Renal cortex interstitium (tissue), 11 donors: Measurements from ENCODE around the gene MCM3AP. TPM values are rescaled to one million over a fixed set of nuclear protein-coding genes. Genes with fewer than 3 reads are reported as not detected.
A peak's percentile ranks its signal among the peaks of the same experiment; 100 is the strongest.

Source experiments
- DNase-seq, 11 donors: peaks; one replicate each; pipeline ENCODE4 v3.0.0-alpha.2; 2013; ENCODE audit warnings: low read depth in 9 of 11, low spot score in 4 of 11; ENCODE audit errors: extremely low read depth in 1 of 11
- polyA plus RNA-seq, 3 donors: library from polyadenylated mRNA; unstranded; fragments of 120-200 nt; gene quantifications; one replicate each; pipeline ENCODE4 v1.2.1, GENCODE V29; 2013; ENCODE audit not compliant: insufficient read length in 3 of 3

Gene MCM3AP
- polyA plus RNA-seq, 3 donors, result 85.2 to 99.7 (median 88.7) TPM

DNA sequence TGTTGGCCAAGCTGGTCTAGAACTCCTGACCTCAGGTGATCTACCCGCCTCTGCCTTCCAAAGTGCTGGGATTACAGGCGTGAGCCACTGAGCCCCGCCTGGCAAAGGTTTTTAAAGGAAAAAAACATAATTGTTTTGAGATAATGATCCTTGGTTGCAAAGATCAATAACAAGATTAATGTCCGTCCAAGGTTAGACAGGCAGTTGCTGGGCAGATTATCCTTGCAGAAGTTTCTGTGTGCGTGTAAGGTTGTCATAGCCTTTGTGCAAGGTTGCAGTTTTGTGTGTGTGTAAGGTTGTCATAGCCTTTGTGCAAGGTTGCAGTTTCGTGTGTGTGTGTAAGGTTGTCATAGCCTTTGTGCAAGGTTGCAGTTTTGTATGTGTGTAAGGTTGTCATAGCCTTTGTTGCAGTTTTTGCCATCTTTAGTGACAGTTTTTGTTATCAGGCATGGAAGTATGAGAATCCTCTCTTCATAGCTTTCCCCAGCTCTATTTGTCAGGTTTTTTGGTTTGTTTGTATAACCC lies 4.3 kb upstream of the MCM3AP start:
- DNase-seq, result no peak

DNA sequence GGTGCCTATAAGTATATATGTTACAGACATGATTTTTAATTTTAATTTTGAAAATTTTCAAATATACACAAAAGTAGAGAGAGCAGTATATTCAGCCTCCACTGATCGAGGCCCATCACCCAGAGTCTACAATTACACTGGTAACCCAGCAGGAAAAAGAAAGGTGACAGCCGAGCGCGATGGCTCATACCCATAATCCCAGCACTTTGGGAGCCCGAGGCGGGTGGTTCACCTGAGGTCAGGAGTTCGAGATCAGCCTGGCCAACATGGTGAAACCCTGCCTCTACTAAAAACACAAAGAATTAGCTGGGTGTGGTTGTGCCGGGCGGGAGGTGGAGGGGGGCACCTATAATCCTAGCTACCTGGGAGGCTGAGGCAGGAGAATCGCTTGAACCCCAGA lies 2.1 kb upstream of the MCM3AP start:
- DNase-seq, result no peak

DNA sequence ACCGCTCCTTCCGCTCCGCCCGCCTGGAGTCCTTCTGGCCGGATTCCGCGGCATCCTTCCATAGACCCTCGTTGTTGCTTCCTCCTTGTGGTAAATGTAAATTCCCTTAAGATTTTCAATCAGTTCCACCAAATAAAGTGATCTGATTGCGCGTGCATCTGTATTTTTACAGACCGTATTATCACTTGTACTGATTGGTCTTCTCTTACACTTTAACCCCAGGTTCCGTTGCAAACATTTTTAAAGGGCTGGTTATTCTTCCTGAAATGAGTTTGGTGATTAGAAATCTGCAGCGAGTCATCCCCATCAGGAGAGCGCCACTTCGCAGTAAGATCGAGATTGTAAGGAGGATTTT lies 1.2 kb upstream of the MCM3AP start:
- DNase-seq, result peak in 3 of 11 donors; percentile 59 to 78 (median 72)

GRCh38 chr21:46285761-46286647 lies 593 bp upstream of the MCM3AP start, which contains the start of gene YBEY:
Gene YBEY, plus strand, starts transcription at chr21:46286342. Its CDS starts 572 bp downstream, at chr21:46286914.
- peak; percentile 75 to 91 (median 86) for DNase-seq

- no peak for DNase-seq
Observed at GRCh38 chr21:46284733-46285132, 678 bp downstream of the MCM3AP start.

- DNase-seq, result no peak
Observed at GRCh38 chr21:46284077-46284644, 1.2 kb downstream of the MCM3AP start.

- no peak for DNase-seq
Observed at GRCh38 chr21:46274797-46275390, 10.5 kb downstream of the MCM3AP start.

GRCh38 chr21:46273341-46273740 lies 12.1 kb downstream of the MCM3AP start:
- DNase-seq, result no peak

DNA sequence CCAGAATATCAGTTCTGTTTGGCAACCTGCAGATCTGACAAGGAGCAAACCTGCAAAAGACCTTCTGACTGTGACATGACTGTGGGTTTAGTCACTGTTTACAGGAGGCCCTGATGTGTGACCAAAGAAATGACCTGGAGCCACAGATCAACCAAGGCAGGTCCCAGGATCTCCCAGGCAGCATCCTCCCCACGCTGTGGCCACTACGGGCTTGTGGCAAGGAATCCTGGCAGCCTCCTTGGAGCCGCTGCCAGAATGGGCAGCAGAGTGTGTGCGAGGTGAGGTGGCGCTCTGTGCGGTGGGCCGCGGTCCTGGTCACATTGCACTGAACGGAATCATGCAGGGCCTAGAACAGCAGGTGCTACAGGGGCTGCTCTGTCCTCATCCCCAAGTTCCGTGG lies 15.9 kb downstream of the MCM3AP start:
- no peak for DNase-seq

- DNase-seq, result no peak
Observed at GRCh38 chr21:46268371-46268770, 17.0 kb downstream of the MCM3AP start.

DNA sequence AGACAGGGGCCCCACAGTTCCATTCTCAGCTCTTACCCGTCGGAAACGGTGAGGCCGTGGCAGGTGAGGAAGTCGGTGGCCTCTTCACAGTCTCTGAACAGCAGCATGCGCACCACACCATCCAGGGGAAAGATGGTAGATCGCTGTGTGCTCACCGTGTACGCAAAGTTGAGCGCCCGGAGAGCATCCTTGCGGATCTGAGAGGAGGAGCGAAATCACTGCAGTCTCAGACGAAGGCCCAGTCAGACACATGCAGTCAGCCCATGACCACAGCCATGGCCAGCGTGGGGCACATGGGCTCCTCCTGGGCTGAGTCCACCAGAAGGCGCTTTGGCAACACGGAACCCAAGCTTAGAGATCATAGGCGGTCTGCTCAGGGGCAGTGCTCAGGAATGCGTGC lies 18.5 kb downstream of the MCM3AP start:
- DNase-seq, result no peak

DNA sequence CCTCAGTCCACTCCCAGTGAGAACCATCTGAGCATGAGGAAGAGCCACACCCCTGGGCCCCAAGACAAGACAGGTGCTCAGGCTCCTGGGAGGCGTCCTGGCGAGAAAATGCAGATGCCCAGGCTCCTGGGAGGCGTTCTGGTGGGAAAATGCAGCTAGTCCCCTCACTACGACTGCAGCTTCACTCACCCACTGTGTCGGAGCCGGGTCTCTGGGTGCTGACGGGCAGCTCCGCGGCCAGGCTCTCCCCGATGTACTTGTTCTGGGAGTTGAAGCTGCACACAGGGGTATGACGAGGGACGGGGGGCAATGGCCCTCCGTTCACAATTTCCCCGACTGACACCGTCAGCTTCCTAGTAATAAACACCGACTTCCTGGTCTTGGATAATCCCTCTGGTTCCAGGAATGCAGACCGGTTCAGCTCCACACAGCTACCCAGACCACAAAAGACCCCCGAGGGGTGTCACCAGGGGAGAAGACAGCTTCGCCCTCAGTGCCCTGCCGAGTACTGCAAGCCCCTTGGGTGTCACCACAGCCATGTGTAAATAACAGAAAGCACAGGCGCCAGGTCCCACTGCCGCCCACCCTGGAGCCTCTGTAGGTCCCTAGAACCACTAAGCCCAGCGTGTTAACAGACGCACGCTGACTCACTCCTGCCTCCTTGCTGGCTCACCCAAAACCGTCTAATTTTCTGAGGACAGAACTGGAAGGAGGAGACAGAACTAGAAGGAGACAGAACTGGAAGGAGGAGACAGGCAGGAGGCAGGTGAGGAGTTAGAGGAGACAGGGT lies 19.5 kb downstream of the MCM3AP start:
- DNase-seq, result no peak

DNA sequence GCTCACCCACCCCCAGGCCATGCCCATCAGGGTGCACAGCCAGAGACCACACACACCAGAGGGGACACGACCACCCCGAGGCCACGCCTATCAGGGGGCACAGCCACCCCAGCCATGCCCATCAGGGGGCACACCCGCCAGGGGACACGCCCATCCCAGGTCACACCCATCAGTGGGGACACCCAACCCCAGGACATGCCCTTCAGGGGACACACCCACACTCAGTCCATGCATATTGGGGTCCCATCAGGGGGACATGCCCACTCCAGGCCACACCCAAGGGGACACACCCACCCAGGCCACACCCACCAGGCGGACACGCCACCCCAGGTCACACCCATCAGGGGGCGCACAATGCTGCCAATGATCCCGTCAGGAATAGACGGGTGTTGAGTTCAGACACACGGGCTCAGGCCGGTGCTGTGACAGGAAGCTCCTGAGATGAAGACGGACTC lies 20.7 kb downstream of the MCM3AP start:
- DNase-seq, result no peak

GRCh38 chr21:46264046-46264689 lies 21.2 kb downstream of the MCM3AP start:
- no peak for DNase-seq

DNA sequence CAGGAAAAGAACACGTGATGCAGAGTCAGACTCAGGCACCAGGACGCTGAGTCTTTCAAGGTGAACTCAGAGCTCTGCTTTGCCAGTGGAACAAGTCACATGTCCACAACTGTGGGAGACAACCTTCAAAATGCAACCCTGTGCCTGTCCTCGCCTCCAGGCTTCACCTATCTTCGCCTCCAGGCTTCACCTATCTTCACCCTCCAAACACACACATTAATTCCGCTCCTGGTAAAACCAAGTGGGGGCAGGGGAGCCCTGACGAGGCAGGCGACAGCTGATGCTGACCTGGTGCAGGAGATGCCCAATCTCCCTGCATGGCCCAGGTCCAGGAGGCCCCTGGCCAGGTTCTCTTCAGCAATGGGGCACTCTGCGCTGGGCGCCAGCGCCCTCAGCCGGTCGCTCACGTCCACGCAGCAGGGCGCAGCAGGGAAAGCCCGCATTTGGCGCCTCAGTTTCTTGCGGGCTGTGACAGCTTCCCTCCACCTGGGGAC lies 28.9 kb downstream of the MCM3AP start:
- no peak for DNase-seq

- no peak for DNase-seq
Observed at GRCh38 chr21:46255758-46256337, 29.6 kb downstream of the MCM3AP start.

GRCh38 chr21:46255166-46255565 lies 30.2 kb downstream of the MCM3AP start:
- DNase-seq, result no peak
